Urothelium cell line (cell line): ENCODE measurements around the gene SDF4.

Experiments
- DNase-seq: peaks from one replicate; pipeline ENCODE4 v3.0.0; 2011; ENCODE audit warnings: low spot score, mixed read lengths
- FAIRE-seq: peaks from 2 replicates; lab custom pipeline; 2011; peaks lifted over from hg19 to GRCh38; lab: Jason Lieb, UNC

SDF4 gene

DNA sequence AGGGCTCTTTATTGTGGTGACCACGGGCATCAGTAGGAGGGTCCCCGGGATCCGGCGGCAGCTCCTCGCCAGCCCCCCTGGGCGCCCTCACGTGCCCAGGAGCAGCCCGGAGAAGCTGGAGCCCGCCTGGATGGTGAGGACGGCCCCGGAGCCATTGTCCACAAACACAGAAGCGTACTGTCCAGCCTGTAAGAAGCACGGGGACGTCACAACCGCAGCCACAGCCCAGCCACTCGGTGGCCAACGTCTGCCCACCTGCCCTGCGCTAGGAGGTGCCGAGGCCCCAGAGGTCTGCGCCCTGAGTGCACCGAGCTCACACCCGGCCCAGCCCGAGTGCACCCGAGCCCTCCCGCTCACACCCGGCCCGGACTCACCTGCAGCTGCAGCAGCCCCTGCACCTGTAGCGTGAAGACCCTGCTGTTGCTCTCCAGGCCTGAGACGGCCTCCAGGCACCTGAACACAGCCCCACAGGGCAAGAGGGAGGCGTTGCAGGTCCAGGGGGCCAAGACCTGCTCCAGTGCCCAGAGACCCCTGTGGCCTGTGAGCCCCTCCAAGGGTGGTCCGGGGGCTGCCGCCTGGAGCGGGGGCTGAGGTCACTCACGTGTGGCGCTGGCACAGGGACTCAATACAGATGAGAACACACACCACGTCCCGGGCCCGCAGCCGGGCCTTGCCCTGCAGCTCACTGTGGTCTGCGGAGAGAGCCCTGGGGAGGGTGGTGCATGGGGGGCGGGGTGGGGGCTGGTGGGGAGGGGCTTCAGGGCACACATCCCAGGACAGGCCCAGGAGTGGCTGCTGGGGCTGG lies 10.9 kb upstream of the SDF4 start:
- no peak for DNase-seq
- FAIRE-seq, result no peak

DNA sequence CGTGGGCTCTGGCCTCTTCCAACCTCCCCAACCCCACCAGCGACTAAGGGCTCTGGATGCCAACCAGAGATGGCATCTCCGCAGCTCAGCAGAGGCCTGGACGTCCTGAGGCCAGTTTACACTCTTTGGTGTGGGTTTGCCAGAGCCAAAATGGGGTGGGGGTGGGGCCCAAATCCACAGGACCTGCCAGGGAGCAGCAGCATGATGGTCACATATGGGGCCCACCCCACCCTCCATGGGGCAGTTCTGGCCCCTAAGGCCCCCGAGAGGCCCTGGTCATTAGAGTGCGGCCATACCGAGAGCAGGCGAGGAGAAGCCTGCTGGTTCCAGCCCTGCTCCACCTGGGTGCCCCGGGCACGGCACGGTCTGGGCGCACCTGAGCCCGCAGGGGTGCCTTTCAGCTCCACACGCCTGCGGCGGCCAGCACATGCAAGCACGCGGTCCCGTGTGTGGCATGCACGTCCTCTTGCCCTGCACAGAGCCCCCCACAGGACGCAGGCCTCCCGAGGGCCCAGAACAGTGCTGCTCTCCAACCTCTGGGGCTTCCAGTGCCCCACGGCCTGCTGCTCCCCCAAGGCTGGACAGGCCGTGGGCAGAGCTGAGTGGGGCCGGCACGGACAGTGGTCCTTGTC lies 9.9 kb upstream of the SDF4 start:
- FAIRE-seq (no peak), DNase-seq (no peak)

DNA sequence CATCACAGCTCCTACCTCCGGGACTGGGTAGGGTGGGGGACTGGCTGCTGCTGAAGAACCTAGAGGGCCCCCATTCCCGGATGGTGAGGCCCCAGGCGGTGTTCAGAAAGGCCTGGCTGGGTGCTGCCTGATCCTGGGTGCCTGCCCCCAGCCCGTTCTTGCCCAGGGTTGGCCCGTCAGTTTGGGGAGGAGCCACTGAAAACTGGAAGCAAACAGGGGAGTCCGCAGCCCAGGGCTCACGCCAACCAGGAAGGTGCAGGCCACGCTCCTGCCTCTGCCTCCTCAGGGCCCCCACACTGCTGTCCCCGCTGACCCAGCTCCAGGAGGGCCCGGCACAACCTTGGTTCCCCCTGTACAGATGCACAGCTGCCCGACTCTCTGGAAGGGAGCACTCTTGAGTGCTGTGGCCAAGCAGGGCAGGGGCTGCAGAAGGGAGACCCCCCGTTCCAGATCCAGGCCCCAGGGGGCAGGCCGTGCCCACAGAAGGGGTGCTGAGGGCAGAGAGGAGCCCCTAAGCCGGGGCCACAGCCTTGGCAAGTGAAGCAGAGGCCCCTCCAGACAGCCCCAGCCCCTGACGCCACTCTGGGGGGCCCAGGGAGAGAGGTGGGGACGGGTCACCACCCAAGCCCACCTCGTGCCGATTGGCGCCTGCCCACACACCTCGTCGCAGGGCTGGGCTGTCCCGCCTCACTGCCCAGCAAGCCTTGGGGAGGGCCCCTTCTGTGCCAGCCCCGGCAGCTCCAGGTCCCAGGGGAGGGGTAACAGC lies 9.2 kb upstream of the SDF4 start:
- DNase-seq (no peak), FAIRE-seq (no peak)

DNA sequence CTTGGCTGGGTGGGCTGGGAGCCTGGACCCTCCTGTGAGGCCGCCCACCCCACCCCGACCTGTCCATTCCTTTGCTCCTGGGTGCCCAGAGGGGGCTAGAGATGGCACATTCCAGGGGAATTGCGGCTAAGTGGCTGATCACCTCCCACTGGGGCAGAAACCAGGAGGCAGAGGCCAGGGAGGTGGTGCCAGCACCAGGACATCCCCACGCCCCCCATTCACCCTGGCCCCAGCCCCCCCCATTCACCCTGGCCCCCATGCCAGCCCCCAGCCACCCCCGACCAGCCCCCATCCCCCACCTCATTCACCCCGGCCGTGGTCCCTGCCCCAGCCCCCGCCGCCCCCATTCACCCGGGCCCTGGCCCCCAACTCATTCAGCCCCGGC lies 8.5 kb upstream of the SDF4 start:
- DNase-seq (no peak), FAIRE-seq (no peak)

DNA sequence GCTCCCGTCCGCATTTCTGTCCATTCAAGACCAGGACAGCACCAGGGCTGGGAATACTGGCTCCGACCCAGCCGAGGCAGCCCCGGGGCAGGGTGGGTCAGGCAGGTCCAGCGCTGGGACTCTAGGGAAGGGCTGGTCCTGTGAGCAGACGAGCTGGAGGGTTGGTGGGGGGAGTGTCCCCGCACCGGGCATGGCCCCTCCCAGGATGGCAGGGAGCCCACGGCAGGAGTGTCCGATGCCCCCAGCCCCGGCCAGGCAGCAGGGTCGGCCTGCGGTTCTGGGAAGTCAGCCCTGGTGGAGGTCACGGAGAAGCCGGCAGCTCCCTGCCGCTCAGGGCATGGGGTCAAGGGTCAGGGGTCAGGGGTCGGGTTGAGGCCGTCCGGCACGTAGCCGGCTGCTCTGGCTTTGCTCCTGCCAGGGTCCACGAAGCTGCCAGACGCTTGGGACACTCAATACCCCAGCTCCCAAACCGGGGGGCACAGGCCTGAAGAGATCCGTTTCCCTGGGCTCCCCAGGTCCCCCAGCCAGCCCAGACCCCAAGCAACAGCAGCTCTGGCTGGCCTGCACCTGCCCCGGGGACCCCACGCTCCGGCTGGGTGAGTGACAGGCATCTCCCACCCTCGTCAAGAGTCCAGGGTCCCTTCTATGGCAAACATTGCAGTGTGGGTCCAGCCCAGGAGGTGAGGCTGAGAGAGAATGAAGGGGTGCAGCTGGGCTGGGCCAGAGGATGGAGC lies 8.0 kb upstream of the SDF4 start:
- DNase-seq, result no peak
- FAIRE-seq, result no peak

DNA sequence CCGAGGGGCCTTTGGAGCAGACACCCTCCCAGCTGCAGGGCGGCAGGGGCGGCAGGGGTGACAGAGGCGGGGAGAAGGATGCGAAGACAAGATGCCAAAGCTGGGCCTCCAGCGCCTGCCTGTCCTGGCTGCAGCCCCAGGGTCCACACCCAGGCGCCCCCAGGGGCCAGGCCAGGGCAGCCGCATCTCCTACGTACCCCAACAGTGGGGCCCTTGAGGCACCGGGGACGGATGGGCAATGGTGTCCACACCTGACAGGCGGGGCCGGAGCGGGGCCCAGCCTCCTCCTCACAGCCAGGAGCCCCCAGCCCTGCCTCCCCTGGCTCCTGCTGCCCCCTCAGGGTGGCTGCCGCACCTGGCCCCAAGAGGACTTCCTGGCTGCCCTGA lies 7.4 kb upstream of the SDF4 start:
- DNase-seq, result no peak
- FAIRE-seq, result no peak

DNA sequence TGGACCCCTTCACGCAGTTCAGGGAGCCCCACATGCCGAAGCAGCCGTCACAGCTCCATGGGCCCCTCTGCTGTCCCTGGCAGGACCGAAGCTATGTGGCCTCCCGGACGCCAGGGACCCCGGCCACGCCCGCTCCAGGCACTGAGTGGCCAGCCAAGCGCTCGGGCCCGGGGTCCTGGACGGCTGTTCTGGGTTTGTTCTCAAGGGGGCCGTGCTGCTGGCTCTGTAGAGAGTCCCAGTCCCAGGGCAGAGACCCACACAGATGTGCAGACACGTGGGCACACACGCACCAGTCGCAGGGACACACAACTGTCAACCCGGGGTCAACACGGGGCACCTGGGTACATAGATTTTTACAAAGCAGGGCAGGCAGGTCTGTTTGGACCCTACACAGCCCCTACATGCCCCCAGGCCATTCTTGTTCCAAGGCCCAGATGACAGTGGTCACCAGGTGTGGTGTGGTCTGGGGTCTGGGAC lies 6.9 kb upstream of the SDF4 start:
- DNase-seq (no peak), FAIRE-seq (no peak)

DNA sequence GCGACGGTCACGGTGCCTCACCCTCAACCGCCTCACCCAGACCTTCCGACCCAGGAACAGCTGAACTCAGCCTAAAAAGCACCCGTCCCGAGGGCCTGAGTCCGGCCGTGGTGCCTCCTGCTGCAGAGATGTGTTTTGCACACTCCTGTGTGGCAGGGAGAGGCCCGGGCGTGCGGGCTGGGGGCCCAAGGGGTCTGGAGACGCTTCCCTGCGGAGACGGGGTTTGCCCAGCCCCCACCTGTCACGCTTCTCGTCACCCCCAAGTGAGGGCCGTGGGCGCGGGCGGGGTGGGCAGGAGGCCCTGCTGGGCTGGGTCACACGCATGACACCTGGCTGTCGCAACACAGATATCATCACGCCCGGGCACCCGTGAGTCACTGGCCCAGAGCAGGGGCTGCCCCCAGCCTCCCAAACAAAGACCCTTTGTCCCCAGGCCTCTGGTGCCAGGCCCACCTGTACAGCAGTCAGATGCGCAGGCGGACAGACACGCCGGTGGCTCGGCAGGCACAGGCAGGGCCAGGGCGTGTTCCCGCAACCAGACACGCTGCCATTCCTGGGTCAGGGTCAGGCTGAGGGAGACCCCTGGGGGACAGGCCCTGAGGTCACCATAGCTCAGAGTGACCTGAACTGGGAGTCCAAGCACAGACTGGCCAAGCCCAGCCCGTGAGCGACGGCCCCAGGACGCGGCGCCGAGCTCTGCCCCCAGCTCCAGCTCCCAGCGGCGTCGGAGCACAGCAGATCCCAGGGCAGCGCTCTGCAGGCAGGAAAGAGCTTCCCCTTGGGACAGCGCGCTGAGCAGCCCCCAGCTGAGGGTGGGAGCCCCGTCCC lies 6.3 kb upstream of the SDF4 start:
- DNase-seq (peak; percentile 69), FAIRE-seq (no peak)

DNA sequence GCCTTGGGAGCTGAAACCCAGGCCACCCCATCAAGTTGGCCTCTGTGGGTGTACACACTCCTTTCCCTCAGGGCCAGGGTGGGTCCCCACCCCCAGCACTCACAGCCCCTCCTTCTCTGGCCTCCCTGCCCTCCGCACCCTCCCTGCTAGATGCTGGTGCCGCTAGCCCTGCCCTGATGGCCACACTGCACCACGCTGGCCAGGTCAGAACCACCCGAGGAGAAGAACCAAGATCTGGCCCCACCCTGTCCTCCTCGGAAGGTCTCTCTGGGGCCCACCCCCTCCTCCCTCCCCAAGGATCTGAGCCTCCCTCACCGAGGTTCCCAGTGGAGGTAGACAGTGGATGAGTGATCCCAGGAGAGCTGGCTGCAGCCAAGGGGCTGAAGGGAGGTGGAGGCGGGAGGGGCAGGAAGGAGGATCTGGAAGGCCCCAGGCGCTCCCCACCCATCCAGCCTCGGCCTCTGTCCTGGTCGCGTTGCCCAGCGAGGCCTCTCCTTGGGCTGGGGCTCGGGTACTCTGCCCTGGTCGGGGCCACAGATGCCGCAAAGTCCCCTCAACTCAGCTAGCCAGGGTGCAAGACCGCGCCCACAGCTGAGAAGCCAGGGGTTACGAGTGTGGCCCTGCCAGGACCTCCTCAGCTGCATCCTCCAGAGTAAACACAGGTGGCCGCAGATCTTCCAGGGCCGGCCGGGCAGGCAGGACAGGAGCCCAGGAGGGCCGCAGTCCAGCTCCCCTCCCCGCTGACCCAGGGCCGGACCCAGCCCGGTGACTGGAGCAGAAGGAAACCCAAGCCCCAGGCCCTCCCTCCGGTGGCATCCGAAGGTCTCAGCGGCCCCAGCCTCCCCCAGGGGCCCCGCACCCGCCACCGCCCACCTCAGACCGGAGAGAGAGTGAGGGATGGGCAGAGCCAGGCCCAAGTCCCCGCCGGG lies 5.4 kb upstream of the SDF4 start:
- FAIRE-seq, result no peak

DNA sequence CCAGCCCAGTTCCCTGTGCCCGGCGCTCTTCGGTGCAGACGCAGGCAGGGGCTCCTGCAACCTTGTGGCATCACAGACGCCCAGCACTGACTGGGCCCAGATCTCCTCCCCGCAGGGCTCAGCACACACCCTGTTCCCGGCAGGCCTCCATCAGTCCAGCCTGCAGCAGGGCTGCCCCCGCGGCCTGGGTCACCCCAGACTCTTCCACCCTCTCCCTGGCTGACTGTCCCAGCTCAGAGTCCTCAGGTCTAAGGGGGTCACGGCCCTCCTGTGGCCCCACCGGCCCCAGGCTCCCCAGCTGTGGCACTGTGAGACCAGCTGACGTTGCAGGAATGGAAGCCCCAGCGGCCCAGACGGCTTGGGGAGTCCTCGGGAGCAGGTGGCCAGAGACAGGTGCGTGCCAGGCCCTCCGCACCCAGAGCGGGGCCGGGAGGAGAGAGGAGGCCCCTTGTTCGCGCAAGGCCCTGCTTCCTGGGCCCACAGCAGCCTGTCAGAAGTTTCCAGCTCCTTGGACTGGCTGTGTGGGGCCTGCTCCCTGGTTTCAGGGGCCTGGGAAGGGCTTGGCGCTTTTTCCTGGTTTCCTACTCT lies 4.5 kb upstream of the SDF4 start:
- FAIRE-seq (no peak), DNase-seq (no peak)

More for the DNA sequence above, 5.4 kb upstream of the SDF4 start:
- DNase-seq, result no peak

DNA sequence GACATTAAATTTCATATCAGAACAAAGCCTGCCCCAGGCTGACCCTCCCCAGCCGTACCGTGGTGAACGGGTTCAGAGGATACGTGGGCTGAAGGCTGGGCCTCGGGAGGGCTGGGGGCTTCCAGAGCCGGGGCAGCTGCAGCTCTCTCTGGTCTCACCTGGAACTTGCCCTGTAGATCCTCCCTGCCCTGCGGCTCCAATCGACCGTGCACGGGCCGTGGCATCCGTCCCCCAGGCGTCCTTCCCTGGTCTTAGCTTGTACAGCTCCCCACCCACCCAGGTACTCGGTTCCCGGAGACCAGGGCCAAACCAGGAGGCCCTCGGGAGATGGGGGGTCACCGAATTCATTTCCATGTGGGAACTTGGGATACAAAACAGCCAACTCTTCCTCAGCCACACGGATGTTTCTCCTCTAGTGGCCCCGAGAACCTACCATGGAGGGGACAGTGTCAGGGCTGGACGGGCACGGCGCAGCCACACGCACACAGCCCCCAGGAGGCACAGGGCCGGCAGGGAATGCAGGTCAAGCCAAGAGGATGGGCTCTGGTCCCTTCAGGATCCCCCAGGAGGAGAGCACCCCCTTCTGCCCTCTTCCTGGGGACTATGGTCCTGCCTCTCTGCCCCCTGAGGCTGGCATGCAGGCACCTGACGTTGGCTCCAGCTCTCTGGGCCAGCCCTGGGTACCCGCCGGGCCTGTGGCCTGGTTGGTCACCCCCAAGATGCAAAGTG lies 3.4 kb upstream of the SDF4 start:
- DNase-seq (no peak), FAIRE-seq (no peak)

DNA sequence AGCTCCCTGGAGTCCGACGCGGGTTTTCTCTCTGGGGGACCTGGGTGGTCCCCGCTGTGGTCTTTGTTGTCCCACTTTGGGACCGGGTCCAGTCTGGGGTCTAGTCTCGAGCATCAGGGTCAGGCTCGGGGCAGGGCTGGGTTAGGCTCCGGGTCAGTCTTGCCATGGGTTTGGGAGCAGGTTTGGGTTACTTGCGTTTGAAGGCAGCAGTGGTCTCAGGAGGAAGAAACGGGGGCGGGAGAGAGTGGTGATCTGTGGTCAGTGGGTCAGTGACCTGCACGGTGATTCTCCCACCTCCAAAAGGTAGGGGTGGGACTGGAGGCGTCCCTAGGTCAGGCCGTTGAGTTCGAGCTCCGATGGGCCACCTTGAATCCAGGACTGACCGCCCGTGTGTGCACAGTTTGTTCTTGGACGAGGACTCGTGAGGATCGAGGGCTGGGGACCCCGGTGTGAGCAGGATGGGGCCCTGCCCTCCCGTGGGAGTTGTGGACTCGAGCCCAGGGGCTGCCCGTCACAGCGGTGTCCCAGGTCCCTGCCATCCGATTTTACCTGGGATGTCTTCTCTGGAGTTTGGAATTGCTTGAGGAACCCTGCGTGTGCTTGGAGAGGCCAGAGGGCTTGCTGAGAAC lies 2.5 kb upstream of the SDF4 start:
- DNase-seq (no peak), FAIRE-seq (no peak)

DNA sequence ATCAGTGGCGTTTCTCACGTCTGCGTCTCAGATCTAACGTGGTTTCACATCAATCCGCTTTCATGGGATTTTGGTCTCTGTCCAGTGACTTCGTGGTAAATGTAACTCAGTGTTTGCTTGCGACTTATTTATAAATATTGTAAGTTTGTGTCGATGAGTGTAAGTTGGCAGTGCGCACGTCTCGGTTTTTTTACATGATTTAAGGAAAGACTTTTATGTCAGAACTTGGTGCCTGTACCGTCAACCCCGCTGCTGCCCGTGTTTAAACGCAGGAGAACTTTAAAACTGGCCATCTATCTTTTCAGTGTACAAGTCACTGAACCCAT lies 1.7 kb upstream of the SDF4 start:
- FAIRE-seq, result no peak
- DNase-seq, result no peak

DNA sequence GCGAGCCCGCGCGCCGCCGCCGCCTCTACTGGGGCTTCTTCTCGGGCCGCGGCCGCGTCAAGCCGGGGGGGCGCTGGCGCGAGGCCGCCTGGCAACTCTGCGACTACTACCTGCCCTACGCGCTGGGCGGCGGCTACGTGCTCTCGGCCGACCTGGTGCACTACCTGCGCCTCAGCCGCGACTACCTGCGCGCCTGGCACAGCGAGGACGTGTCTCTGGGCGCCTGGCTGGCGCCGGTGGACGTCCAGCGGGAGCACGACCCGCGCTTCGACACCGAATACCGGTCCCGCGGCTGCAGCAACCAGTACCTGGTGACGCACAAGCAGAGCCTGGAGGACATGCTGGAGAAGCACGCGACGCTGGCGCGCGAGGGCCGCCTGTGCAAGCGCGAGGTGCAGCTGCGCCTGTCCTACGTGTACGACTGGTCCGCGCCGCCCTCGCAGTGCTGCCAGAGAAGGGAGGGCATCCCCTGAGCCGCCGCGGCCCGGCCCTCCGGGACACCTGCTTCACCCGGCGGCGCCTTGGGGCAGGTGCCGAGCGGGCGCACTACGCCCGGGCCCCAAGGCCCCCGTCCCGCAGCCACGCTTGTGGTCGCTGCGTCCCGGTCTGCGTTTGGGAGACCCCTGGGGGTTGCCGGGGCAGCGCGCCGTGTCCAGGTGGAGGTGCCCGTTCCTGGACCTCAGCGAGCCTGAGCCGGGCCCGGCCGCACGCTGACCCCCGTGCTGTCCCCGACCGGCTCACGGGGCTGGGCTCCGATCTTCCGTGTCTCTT lies 1.2 kb upstream of the SDF4 start:
- FAIRE-seq (no peak), DNase-seq (no peak)

DNA sequence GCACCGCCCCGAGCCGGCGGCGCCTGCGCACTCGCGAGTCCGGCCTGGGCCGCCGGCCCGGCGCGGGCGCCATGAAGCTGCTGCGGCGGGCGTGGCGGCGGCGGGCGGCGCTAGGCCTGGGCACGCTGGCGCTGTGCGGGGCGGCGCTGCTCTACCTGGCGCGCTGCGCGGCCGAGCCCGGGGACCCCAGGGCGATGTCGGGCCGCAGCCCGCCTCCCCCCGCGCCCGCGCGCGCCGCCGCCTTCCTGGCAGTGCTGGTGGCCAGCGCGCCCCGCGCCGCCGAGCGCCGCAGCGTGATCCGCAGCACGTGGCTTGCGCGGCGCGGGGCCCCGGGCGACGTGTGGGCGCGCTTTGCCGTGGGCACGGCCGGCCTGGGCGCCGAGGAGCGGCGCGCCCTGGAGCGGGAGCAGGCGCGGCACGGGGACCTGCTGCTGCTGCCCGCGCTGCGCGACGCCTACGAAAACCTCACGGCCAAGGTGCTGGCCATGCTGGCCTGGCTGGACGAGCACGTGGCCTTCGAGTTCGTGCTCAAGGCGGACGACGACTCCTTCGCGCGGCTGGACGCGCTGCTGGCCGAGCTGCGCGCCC lies 501 bp upstream of the SDF4 start, which contains the start of gene B3GALT6:
B3GALT6 (plus strand) TSS at position 30 of the 588 bp plus-strand sequence; CDS start at position 72, 42 bp downstream.
- no peak for DNase-seq
- no peak for FAIRE-seq

DNA sequence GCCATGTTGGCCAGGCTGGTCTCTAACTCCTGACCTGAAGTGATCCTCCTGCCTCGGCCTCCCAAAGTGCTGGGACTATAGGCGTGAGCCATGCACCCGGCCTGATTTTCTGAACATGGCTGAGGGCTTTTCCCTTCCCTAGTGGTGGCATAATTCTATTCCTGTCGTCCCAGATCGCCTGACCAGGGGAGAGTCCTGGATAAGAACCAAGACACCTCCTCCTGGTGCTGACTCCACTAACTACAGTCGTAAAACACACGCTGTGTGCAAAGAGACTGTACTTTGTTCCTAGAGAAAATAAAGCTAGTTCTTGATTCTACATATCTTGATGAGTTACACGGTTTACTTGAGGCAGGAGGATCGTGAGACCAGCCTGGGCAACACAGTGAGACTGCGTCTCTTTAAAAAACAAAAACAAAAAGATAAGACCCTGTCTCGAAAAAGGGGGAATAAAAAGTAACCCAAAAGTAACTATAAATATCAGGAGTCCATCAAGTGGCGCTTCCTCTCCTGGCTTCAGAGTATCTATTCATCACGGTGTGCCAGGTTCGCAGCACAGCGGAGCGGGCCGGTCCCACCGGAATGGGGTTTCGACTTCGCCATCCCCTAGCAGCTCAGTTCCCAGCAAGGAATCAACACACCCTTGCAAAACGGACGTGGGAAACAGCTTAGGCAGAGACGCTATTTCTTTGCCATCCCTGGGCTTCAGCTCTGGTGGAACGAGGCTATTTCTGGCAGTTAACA lies 973 bp downstream of the SDF4 start:
- no peak for DNase-seq
- no peak for FAIRE-seq
